Transverse colon (tissue), 4 donors: ENCODE data around the gene PDE10A.

Experiments
- POLR2AphosphoS5 ChIP-seq, 3 donors: sonication (generic); formaldehyde crosslinking; IDR thresholded peaks; one replicate each; pipeline ENCODE4 v1.6.1; 2016; ENCODE audit warnings: antibody characterized with exemption in 3 of 3
- TF ChIP-seq, protein P1 (sequence below), 5 experiments: fragments of 200-600 bp in 3 of 5; fragments of 450-650 bp in 2 of 5; sonication (generic) in 3 of 5; IDR thresholded peaks; 1 replicate in 2 of 5; 2 replicates in 3 of 5; pipeline ENCODE4 v1.5.1; 2016 to 2017; ENCODE audit warnings: antibody characterized with exemption in 5 of 5, inconsistent platforms in 3 of 5, mild to moderate bottlenecking in 2 of 5, moderate library complexity in 1 of 5

DNA sequence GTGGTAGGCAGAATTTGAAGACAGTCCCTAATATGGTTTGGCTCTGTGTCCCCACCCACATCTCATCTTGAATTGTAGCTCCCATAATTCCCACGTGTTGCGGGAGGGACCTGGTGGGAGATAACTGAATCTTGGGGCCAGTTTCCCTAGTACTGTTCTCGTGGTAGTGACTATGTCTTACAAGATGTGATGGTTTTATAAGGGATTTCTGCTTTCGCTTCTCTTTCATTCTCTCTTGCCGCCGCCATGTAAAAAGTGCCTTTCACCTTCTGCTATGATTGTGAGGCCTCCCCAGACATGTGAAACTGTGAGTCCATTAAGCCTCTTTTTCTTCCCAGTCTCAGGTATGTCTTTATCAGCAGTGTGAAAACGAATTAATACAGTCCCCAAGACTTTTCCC lies 103.4 kb downstream of the PDE10A start:
- TF ChIP-seq POLR2AphosphoS5 (IDR thresholded peaks at IDR 0.05), result no peak
- TF ChIP-seq, protein P1, sequence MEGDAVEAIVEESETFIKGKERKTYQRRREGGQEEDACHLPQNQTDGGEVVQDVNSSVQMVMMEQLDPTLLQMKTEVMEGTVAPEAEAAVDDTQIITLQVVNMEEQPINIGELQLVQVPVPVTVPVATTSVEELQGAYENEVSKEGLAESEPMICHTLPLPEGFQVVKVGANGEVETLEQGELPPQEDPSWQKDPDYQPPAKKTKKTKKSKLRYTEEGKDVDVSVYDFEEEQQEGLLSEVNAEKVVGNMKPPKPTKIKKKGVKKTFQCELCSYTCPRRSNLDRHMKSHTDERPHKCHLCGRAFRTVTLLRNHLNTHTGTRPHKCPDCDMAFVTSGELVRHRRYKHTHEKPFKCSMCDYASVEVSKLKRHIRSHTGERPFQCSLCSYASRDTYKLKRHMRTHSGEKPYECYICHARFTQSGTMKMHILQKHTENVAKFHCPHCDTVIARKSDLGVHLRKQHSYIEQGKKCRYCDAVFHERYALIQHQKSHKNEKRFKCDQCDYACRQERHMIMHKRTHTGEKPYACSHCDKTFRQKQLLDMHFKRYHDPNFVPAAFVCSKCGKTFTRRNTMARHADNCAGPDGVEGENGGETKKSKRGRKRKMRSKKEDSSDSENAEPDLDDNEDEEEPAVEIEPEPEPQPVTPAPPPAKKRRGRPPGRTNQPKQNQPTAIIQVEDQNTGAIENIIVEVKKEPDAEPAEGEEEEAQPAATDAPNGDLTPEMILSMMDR (IDR thresholded peaks at IDR 0.05), result no peak
